ENCODE results near the gene EXOC4. TPM values are rescaled to one million over a fixed set of nuclear protein-coding genes. Genes with fewer than 3 reads are reported as not detected.

EXOC4 gene
- total and polyA plus RNA-seq, 2 of the 13 experiments (the other 11 are each of a cell fraction or from before 2014, with no cell fraction given), result 22.5 to 39.0 TPM

- TF ChIP-seq ZSCAN5A (CRISPR knock-in tag; IDR thresholded peaks at IDR 0.05; ENCODE audit: borderline replicate concordance), result no peak
These were observed 46.8 kb downstream of the EXOC4 start (continued) for GRCh38 chr7:133299676-133300075.

GRCh38 chr7:133300088-133300487 lies 47.2 kb downstream of the EXOC4 start:
- Histone ChIP-seq H3K27ac (ENCODE audit: extremely low read length, insufficient read depth, low read length) (no peak overlapping the region), H3K4me2 (ENCODE audit: low read depth, low read length) (no peak overlapping the region), H3K9me3 (ENCODE audit: low read length) (no peaks in the 10 kb centered on the region), H3K27me3 (ENCODE audit: control insufficient read depth in 1 of 2, insufficient read depth in 2 of 2, low read length in 2 of 2) (no peaks in the 10 kb centered on the region), H3K9ac (ENCODE audit: insufficient read depth, low read depth, low read length) (no peak overlapping the region), H3K36me3 (replicated peaks in 1 of 2; ENCODE audit: control insufficient read depth in 1 of 2, insufficient read depth in 2 of 2, low read length in 2 of 2) (no peaks in the 10 kb centered on the region), H2AFZ (ENCODE audit: low read length) (no peak overlapping the region), H3K79me2 (ENCODE audit: insufficient read depth, low read length) (no peaks in the 10 kb centered on the region), H3K4me3 (replicated peaks in 1 of 3; ENCODE audit: insufficient read depth in 1 of 3, low read depth in 2 of 3, low read length in 3 of 3) (no peak overlapping the region), H4K20me1 (ENCODE audit: insufficient read depth, low read length) (no peaks in the 10 kb centered on the region), H3K4me1 (ENCODE audit: insufficient read depth, low read length) (no peaks in the 10 kb centered on the region)
- intact Hi-C loops (cut with micrococcal nuclease; ENCODE audit: unreplicated experiment) (no loop called here), in situ Hi-C loops (cut with HindIII; ENCODE audit: extremely low pct_ligation_motif_present, low pct_unique_long_range_greater_than_20kb) (no loop called here)
- FAIRE-seq, result no peak
- 96% methylated on average over 2 of the region's 2 CpGs for WGBS (ENCODE audit: low lambda C conversion rate)
- TF ChIP-seq ZNF331 (CRISPR knock-in tag; IDR thresholded peaks at IDR 0.05) (no peak), MXD4 (CRISPR knock-in tag; IDR thresholded peaks at IDR 0.05) (no peak), PREB (CRISPR knock-in tag; IDR thresholded peaks at IDR 0.05) (no peak), ZNF296 (CRISPR knock-in tag; conservative IDR thresholded peaks at IDR 0.05) (no peak), ZNF746 (CRISPR knock-in tag; IDR thresholded peaks at IDR 0.05) (no peak), TERF1 (CRISPR knock-in tag; IDR thresholded peaks at IDR 0.05) (no peak), ZNF256 (CRISPR knock-in tag; conservative IDR thresholded peaks at IDR 0.05) (no peak)
- POLR2A ChIA-PET, result no interaction called here
- ATAC-seq, result no peak
- CTCF ChIA-PET (ENCODE audit: low intra/inter-chr PET ratio, low total read pairs), result no interaction called here
- DNase-seq (ENCODE audit: low spot score), result no peak
- BruUV-seq (replicated peaks), result no TSS peak

Data from HepG2 (cell line).